ENCODE data around the gene RBM14.
"Not testable (repeated sequence)": the region's sequence is repeated elsewhere in the genome, so short reads cannot be mapped to it uniquely, and the experiment has no call there.

RBM14 gene

GRCh38 chr11:66600631-66601233 lies 15.7 kb upstream of the RBM14 start:
- no peaks in the 10 kb centered on the region for H3K27me3 ChIP-seq (ENCODE audit: insufficient read depth, insufficient read length)
- TF ChIP-seq SUZ12 (IDR thresholded peaks at IDR 0.05; ENCODE audit: extremely low read depth, insufficient read depth, insufficient read length) (no peak), YY1 (IDR thresholded peaks at IDR 0.05; ENCODE audit: insufficient read depth, insufficient read length) (no peak), ZNF274 (IDR thresholded peaks at IDR 0.05; ENCODE audit: low read depth, low read length) (no peak)
- peaks cover 6% of the 10 kb centered on the region for H3K4me1 ChIP-seq (ENCODE audit: insufficient read depth, insufficient read length)
- peaks cover 69% of the 10 kb centered on the region for H3K36me3 ChIP-seq (ENCODE audit: insufficient read depth, insufficient read length, low read length)
- no peaks in the 10 kb centered on the region for H3K9me3 ChIP-seq (ENCODE audit: insufficient read depth, low read length)
- H3K9ac ChIP-seq (ENCODE audit: insufficient read length, low read depth), result no peak overlapping the region
- no peak for DNase-seq (ENCODE audit: low read depth, low spot score)
- H3K4me3 ChIP-seq (ENCODE audit: insufficient read length, low read depth), result no peak overlapping the region

GRCh38 chr11:66603072-66603471 lies 13.4 kb upstream of the RBM14 start:
- Histone ChIP-seq H3K9me3 (ENCODE audit: insufficient read depth, low read length) (no peaks in the 10 kb centered on the region), H3K36me3 (ENCODE audit: insufficient read depth, insufficient read length, low read length) (peaks cover 76% of the 10 kb centered on the region), H3K4me3 (ENCODE audit: insufficient read length, low read depth) (no peak overlapping the region), H3K27me3 (ENCODE audit: insufficient read depth, insufficient read length) (no peaks in the 10 kb centered on the region), H3K9ac (ENCODE audit: insufficient read length, low read depth) (no peak overlapping the region), H3K4me1 (ENCODE audit: insufficient read depth, insufficient read length) (peaks cover 6% of the 10 kb centered on the region)
- TF ChIP-seq ZNF274 (IDR thresholded peaks at IDR 0.05; ENCODE audit: low read depth, low read length) (no peak), YY1 (IDR thresholded peaks at IDR 0.05; ENCODE audit: insufficient read depth, insufficient read length) (no peak), SUZ12 (IDR thresholded peaks at IDR 0.05; ENCODE audit: extremely low read depth, insufficient read depth, insufficient read length) (no peak)
- DNase-seq (ENCODE audit: low read depth, low spot score), result no peak

- no peak for DNase-seq (ENCODE audit: low read depth, low spot score)
- TF ChIP-seq YY1 (IDR thresholded peaks at IDR 0.05; ENCODE audit: insufficient read depth, insufficient read length) (no peak), SUZ12 (IDR thresholded peaks at IDR 0.05; ENCODE audit: extremely low read depth, insufficient read depth, insufficient read length) (no peak), ZNF274 (IDR thresholded peaks at IDR 0.05; ENCODE audit: low read depth, low read length) (no peak)
- no peaks in the 10 kb centered on the region for H3K9me3 ChIP-seq (ENCODE audit: insufficient read depth, low read length)
- H3K36me3 ChIP-seq (ENCODE audit: insufficient read depth, insufficient read length, low read length), result peaks cover 71% of the 10 kb centered on the region
- no peak overlapping the region for H3K9ac ChIP-seq (ENCODE audit: insufficient read length, low read depth)
- no peaks in the 10 kb centered on the region for H3K27me3 ChIP-seq (ENCODE audit: insufficient read depth, insufficient read length)
- H3K4me1 ChIP-seq (ENCODE audit: insufficient read depth, insufficient read length), result peaks cover 6% of the 10 kb centered on the region
- no peak overlapping the region for H3K4me3 ChIP-seq (ENCODE audit: insufficient read length, low read depth)
Observed at GRCh38 chr11:66604155-66604554, 12.3 kb upstream of the RBM14 start.

- H3K9me3 ChIP-seq (ENCODE audit: insufficient read depth, low read length); H3K27me3 ChIP-seq (ENCODE audit: insufficient read depth, insufficient read length); H3K4me1 ChIP-seq (ENCODE audit: insufficient read depth, insufficient read length); H3K4me3 ChIP-seq (ENCODE audit: insufficient read length, low read depth); H3K9ac ChIP-seq (ENCODE audit: insufficient read length, low read depth); DNase-seq (ENCODE audit: low read depth, low spot score): not testable (repeated sequence)
- peaks cover 55% of the 10 kb centered on the region for H3K36me3 ChIP-seq (ENCODE audit: insufficient read depth, insufficient read length, low read length)
Observed at GRCh38 chr11:66606608-66607007, 9.8 kb upstream of the RBM14 start.

- Histone ChIP-seq H3K9me3 (ENCODE audit: insufficient read depth, low read length) (peaks cover 5% of the 10 kb centered on the region; the same call in 1 of the 2 replicates), H3K4me3 (ENCODE audit: insufficient read length, low read depth) (no peak overlapping the region), H3K27me3 (ENCODE audit: insufficient read depth, insufficient read length) (no peaks in the 10 kb centered on the region), H3K9ac (ENCODE audit: insufficient read length, low read depth) (no peak overlapping the region), H3K36me3 (ENCODE audit: insufficient read depth, insufficient read length, low read length) (peaks cover 50% of the 10 kb centered on the region), H3K4me1 (ENCODE audit: insufficient read depth, insufficient read length) (peaks cover 4% of the 10 kb centered on the region)
- no peak for DNase-seq (ENCODE audit: low read depth, low spot score)
- no peak for TF ChIP-seq SUZ12 (IDR thresholded peaks at IDR 0.05; ENCODE audit: extremely low read depth, insufficient read depth, insufficient read length)
- TF ChIP-seq ZNF274 (IDR thresholded peaks at IDR 0.05; ENCODE audit: low read depth, low read length), result no peak
- TF ChIP-seq YY1 (IDR thresholded peaks at IDR 0.05; ENCODE audit: insufficient read depth, insufficient read length), result no peak
Observed at GRCh38 chr11:66607126-66607834, 9.2 kb upstream of the RBM14 start.

- H3K4me1 ChIP-seq (ENCODE audit: insufficient read depth, insufficient read length), result no peaks in the 10 kb centered on the region
- TF ChIP-seq SUZ12 (IDR thresholded peaks at IDR 0.05; ENCODE audit: extremely low read depth, insufficient read depth, insufficient read length), result no peak
- no peak for TF ChIP-seq ZNF274 (IDR thresholded peaks at IDR 0.05; ENCODE audit: low read depth, low read length)
- no peak for TF ChIP-seq YY1 (IDR thresholded peaks at IDR 0.05; ENCODE audit: insufficient read depth, insufficient read length)
- H3K36me3 ChIP-seq (ENCODE audit: insufficient read depth, insufficient read length, low read length), result peaks cover 30% of the 10 kb centered on the region
- H3K27me3 ChIP-seq (ENCODE audit: insufficient read depth, insufficient read length), result no peaks in the 10 kb centered on the region
- no peak overlapping the region for H3K4me3 ChIP-seq (ENCODE audit: insufficient read length, low read depth)
- H3K9me3 ChIP-seq (ENCODE audit: insufficient read depth, low read length), result peaks cover 5% of the 10 kb centered on the region; the same call in 1 of the 2 replicates
- H3K9ac ChIP-seq (ENCODE audit: insufficient read length, low read depth), result no peak overlapping the region
- DNase-seq (ENCODE audit: low read depth, low spot score), result no peak
Observed at GRCh38 chr11:66609721-66610617, 6.5 kb upstream of the RBM14 start.

GRCh38 chr11:66612458-66612857 lies 4.0 kb upstream of the RBM14 start:
- peaks cover 5% of the 10 kb centered on the region; the same call in 1 of the 2 replicates for H3K9me3 ChIP-seq (ENCODE audit: insufficient read depth, low read length)
- no peaks in the 10 kb centered on the region for H3K4me1 ChIP-seq (ENCODE audit: insufficient read depth, insufficient read length)

More at GRCh38 chr11:66612458-66612857, 4.0 kb upstream of the RBM14 start:
- no peak for DNase-seq (ENCODE audit: low read depth, low spot score)
- Histone ChIP-seq H3K4me3 (ENCODE audit: insufficient read length, low read depth) (no peak overlapping the region), H3K9ac (ENCODE audit: insufficient read length, low read depth) (no peak overlapping the region), H3K36me3 (ENCODE audit: insufficient read depth, insufficient read length, low read length) (peaks cover 14% of the 10 kb centered on the region), H3K27me3 (ENCODE audit: insufficient read depth, insufficient read length) (no peaks in the 10 kb centered on the region)
- TF ChIP-seq SUZ12 (IDR thresholded peaks at IDR 0.05; ENCODE audit: extremely low read depth, insufficient read depth, insufficient read length) (no peak), YY1 (IDR thresholded peaks at IDR 0.05; ENCODE audit: insufficient read depth, insufficient read length) (no peak), ZNF274 (IDR thresholded peaks at IDR 0.05; ENCODE audit: low read depth, low read length) (no peak)

All from NT2/D1 (cell line).